Neural progenitor cell (in vitro differentiated cells): ENCODE results near the gene LAMA2.

Experiments used
- EZH2 ChIP-seq: fragments of 200-600 bp; sonication (generic); IDR thresholded peaks from 2 replicates; pipeline ENCODE4 v1.6.1; 2017; ENCODE audit warnings: antibody characterized with exemption, mild to moderate bottlenecking, moderate library complexity
- EZH2phosphoT487 ChIP-seq: fragments of 200-600 bp; sonication (generic); IDR thresholded peaks from 2 replicates; pipeline ENCODE4 v1.6.1; 2017; ENCODE audit warnings: antibody characterized with exemption
- TF ChIP-seq, protein P1 (sequence below): fragments of 200-600 bp; sonication (generic); IDR thresholded peaks from 2 replicates; pipeline ENCODE4 v1.5.1; 2017; ENCODE audit warnings: antibody characterized with exemption, mild to moderate bottlenecking

DNA sequence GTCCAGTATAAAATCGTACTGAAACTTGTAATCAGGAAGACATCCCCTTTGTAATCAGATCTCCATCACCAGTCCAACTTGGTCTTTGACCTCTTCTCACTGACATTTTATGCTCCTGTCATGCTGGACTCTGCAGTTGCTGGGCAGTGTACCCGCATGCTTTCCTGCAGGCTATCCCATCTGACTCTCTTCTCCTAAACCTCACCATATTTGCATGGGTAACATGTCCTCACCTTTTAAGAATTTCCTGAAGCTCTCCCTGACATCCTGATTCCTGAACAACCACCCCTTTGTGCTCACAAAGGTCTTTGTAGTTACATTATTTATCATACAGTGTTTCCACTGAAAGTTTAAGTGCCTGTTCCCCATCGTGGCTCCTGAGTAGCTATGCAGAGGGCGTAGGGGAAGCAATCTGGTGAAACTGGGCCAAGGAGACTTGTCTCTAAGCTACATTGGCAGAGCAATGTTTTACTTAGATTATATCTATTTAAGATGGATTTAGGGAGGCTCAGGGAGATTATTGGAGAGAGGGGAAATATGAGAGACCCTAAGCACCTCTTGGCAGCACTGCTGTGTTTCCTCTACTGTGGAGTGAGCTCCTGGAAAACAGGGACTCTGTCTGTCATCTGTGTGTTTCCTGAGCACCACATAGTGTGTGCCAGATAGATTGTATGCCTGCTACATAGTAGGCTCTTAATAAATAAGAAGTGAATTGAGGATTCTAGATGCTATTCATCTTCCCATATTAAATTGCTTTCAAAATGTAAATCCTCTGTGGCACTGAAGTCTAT, 124.0 kb downstream of the LAMA2 start:
- TF ChIP-seq, protein P1, sequence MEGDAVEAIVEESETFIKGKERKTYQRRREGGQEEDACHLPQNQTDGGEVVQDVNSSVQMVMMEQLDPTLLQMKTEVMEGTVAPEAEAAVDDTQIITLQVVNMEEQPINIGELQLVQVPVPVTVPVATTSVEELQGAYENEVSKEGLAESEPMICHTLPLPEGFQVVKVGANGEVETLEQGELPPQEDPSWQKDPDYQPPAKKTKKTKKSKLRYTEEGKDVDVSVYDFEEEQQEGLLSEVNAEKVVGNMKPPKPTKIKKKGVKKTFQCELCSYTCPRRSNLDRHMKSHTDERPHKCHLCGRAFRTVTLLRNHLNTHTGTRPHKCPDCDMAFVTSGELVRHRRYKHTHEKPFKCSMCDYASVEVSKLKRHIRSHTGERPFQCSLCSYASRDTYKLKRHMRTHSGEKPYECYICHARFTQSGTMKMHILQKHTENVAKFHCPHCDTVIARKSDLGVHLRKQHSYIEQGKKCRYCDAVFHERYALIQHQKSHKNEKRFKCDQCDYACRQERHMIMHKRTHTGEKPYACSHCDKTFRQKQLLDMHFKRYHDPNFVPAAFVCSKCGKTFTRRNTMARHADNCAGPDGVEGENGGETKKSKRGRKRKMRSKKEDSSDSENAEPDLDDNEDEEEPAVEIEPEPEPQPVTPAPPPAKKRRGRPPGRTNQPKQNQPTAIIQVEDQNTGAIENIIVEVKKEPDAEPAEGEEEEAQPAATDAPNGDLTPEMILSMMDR, result no peak
- TF ChIP-seq EZH2phosphoT487 (no peak), EZH2 (no peak)
